ENCODE data around the gene STARD10.

Gene STARD10

DNA sequence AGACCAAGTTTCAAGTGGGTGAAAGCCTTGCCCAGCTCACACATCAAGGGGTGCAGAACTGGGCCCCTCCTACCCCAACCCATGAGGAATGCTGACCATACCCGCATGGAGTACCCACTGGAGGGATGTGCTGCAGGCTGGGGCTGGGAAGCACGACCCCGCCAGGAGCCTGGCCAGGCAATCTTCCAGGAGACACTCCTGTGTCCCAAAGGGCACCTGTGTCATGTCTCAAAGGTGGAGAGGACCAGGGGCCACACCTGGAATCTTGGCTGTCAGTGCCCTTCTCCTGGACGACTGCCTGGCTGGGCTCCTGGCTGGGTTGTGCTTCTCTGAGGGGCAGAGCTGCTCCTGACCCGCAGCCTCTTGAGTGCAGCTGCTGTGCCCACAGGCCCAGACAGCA, 48.3 kb downstream of the STARD10 start:
- no peak for DNase-seq (ENCODE audit: low read depth)
- TF ChIP-seq, protein P1, sequence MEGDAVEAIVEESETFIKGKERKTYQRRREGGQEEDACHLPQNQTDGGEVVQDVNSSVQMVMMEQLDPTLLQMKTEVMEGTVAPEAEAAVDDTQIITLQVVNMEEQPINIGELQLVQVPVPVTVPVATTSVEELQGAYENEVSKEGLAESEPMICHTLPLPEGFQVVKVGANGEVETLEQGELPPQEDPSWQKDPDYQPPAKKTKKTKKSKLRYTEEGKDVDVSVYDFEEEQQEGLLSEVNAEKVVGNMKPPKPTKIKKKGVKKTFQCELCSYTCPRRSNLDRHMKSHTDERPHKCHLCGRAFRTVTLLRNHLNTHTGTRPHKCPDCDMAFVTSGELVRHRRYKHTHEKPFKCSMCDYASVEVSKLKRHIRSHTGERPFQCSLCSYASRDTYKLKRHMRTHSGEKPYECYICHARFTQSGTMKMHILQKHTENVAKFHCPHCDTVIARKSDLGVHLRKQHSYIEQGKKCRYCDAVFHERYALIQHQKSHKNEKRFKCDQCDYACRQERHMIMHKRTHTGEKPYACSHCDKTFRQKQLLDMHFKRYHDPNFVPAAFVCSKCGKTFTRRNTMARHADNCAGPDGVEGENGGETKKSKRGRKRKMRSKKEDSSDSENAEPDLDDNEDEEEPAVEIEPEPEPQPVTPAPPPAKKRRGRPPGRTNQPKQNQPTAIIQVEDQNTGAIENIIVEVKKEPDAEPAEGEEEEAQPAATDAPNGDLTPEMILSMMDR (IDR thresholded peaks at IDR 0.05; ENCODE audit: control insufficient read depth, insufficient read depth, low read depth, low read length, missing control alignments), result no peak
- H3K4me3 ChIP-seq (ENCODE audit: control insufficient read depth, low read depth, low read length), result no peak overlapping the region

DNA sequence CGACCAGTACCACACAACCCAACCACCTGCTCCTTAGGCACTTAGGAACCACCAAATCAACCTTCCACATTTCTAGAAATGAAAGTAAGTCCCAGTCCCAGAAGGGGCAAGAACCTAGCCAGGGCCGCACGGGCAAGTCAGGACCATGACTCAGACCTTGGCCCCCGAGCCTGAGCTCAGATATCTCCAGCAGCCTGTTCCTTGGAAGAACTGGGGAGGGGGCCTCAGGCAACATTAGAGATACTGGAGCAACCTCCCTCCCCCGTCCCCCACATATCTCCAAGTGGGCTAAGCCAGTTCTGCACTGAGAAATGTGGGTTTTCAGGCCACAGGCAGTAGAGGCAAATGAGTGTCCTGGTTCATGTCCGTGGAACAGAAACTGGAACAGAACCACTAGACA, 49.4 kb downstream of the STARD10 start:
- DNase-seq (ENCODE audit: low read depth), result no peak
- TF ChIP-seq, protein P1 (IDR thresholded peaks at IDR 0.05; ENCODE audit: control insufficient read depth, insufficient read depth, low read depth, low read length, missing control alignments), result no peak
- no peak overlapping the region for H3K4me3 ChIP-seq (ENCODE audit: control insufficient read depth, low read depth, low read length)

DNA sequence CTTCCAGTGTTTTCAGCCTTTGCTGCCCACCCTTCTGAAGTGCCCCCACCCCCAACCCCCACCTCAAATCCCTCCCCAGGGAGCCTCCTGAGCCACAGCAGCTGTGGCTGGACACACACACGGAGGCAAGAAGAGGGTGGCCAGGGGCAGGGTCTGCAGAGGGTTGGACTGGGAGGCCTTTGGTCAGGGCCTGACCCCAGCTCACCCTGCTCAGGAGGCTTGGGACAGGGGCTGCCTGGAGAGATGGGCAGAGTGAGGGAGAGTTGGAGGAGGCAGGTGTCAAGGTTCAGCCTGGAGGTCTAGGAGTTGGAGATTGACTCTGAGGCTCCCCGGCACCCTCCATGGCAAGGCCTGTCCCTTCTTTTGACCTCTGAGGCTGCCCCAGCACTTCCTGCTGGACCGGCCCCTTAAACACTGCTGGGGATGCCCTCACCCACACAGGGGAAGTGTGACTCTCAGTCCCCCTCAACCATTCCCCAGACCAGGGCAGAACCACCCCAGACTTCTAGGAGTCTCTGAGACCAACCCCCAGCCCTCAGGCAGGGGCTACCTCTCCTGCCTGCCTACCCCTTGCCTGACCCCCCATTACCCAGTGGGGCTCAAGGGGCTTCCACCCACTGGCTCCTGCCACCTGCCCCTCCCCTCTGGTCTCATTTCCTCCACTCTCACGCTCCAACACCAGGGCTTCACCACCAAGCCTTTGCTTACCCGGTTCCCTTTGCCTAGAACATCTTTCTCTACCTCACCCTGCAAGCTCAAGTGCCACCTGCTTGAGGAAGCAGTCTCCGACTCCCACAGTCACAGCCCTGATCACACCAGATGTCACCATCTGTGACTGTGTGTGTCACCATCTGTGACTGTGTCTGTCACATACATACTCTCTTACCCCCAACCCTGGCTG, 50.3 kb downstream of the STARD10 start:
- H3K4me3 ChIP-seq (ENCODE audit: control insufficient read depth, low read depth, low read length), result no peak overlapping the region
- no peak for DNase-seq (ENCODE audit: low read depth)
- TF ChIP-seq, protein P1 (IDR thresholded peaks at IDR 0.05; ENCODE audit: control insufficient read depth, insufficient read depth, low read depth, low read length, missing control alignments), result no peak

DNA sequence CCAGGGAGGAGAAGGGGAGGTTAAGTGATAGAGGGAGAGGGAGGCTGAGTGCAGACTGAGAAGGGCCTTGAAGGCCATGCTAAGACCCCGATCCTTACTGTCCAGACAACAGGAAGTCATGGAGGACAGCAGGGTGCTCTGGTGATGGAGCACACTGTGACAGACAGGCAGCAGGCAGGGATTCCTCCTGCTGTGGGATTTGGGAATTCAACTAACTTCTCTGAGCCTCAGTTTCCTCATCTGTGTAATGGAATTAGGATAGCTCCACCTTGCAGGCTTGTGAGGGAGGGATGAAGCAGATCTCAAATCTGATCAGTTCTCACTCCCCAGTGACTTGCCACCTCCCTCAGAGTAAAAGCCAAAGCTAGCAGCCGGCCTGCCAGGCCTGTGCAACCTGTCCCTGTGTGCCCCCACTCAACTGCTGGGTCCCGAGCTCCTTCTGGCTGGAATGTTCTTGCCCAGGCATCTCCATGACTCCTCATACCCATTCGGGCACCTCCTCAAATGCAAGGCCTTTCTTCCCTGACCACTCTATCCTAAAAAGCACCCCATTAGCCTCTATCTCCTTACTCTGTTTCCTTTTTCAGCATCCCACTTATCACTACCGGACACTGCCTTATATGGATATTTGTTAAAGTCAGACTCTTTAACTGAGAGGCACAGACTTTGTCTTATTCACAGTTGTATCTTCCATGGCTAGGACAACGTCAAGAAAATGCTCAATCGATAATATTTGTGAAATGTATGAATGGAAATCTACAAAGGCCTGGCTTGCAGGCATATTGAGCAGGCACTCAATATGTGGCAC, 51.1 kb downstream of the STARD10 start:
- no peak for DNase-seq (ENCODE audit: low read depth)
- no peak overlapping the region for H3K4me3 ChIP-seq (ENCODE audit: control insufficient read depth, low read depth, low read length)
- TF ChIP-seq, protein P1 (IDR thresholded peaks at IDR 0.05; ENCODE audit: control insufficient read depth, insufficient read depth, low read depth, low read length, missing control alignments), result no peak

DNA sequence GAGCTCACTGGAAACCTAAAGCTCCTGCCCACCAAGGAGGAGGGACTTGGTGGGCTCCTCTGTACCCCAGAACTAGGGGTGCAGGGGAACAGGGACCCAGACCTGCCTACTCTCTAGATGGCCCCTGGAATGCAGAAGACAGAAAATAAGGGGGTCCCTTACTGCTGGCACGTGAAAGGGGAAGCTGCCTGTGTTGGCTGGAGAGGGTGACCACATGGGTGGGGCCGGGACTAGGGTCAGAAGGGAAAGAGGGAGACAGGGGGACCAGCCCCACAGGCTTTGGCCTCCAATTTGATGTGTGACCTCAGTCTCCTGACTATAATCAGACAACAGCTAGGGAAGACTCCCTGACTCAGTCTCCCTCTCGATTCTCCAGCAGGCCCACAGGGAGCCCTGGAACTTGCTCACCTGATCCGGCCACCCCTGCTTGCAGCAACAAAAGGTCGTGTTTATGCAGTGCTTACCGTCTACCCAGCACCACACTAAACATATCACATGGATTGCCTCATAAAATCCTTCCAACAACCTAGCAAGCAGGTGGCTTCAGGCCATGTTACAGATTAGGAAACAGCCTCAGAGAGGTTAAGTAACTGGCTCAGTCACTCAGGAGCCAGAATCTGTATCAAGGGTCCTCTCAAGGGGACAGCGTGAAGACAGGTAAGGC, 51.9 kb downstream of the STARD10 start:
- DNase-seq (ENCODE audit: low read depth), result no peak
- TF ChIP-seq, protein P1 (IDR thresholded peaks at IDR 0.05; ENCODE audit: control insufficient read depth, insufficient read depth, low read depth, low read length, missing control alignments), result no peak
- H3K4me3 ChIP-seq (ENCODE audit: control insufficient read depth, low read depth, low read length), result no peak overlapping the region

DNA sequence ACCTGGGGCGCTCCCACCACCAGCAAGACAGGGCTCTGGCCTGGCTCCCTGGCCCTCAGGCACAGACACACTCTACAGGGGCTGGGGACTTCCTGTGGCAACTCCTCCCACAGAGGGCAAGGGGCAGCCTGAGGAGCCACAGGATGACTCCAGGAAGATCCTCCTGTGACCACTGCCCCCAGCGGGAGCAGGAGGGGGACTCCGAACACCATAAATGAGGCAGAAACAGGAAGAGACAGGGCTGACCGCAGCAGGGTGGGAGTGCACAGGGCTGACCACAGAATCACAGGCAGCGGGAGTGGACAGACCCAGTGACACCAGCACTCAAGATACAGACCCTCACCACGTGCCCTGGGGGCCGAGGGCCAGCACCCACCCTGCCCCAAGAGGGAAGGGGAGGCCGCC, 52.4 kb downstream of the STARD10 start:
- no peak overlapping the region for H3K4me3 ChIP-seq (ENCODE audit: control insufficient read depth, low read depth, low read length)
- TF ChIP-seq, protein P1 (IDR thresholded peaks at IDR 0.05; ENCODE audit: control insufficient read depth, insufficient read depth, low read depth, low read length, missing control alignments), result no peak
- no peak for DNase-seq (ENCODE audit: low read depth)
